Stimulated activated memory B cell treated with anti-CD40 and anti-IgM and Interleukin-4, amounts not matched to agents 10 μg/mL and 1 μg/mL and 100 μg/mL, for 72 hours (primary cell): ENCODE measurements around the gene MTA1.
A peak's percentile ranks its signal among the peaks of the same experiment; 100 is the strongest.

Source experiments
- ATAC-seq: fragments of 150-1000 bp; cut with Tn5 transposase; 2 replicates; pipeline ENCODE4 v1.10.0; 2021
- H3K27ac Mint-ChIP-seq: one replicate; pipeline ENCODE4 v1.8.0; 2022; ENCODE audit warnings: mild to moderate bottlenecking, mixed read lengths
- H3K27me3 Mint-ChIP-seq: one replicate; pipeline ENCODE4 v1.8.0; 2022; ENCODE audit warnings: mixed read lengths
- H3K36me3 Mint-ChIP-seq: one replicate; pipeline ENCODE4 v1.8.0; 2022; ENCODE audit warnings: mixed read lengths
- H3K4me1 Mint-ChIP-seq: one replicate; pipeline ENCODE4 v1.8.0; 2022; ENCODE audit warnings: mixed read lengths
- H3K4me3 Mint-ChIP-seq: one replicate; pipeline ENCODE4 v1.8.0; 2022; ENCODE audit warnings: mild to moderate bottlenecking, moderate library complexity, mixed read lengths
- H3K9me3 Mint-ChIP-seq: one replicate; pipeline ENCODE4 v1.8.0; 2022; ENCODE audit warnings: mixed read lengths

MTA1 gene

DNA sequence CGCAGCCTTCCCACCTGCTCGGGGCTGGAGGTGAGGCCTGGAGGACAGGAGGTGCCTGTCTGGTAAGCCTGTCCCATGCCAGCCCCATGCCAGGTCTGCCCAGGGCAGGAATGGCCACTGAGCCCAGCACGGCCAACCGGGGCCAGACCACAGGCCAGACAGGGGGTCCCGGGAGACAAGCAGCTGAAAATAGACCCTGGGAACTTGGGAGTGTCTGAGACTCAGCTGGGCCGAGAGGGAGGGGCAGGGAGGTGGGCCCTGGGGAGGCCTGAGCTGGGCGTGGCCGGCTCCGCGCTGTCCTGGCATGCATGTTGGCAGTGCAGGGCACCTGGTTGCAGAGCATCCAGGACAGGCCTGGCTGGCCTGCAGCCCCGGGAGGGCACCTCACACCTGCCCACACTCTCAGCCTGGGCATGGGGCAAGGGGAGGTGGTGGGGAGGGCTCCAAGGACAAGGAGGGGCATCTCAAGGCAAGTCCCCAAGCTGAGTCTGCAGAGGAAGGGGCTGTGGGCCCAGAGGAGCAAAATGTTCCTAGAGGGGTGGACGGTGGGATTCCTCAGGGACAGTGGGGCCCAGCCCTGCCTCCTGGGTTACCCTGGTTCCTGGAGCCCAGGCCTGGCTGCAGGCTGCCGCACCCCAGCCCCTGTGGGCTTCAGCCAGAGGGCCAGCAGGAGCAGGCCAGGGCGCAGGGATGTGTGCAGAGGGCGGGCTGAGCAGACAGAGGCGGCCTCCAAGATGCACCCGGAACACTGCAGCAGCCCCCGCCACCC, 63.9 kb downstream of the MTA1 start:
- no peaks in the 10 kb centered on the region for H3K27me3 Mint-ChIP-seq
- no peaks in the 10 kb centered on the region for H3K9me3 Mint-ChIP-seq
- no peak for ATAC-seq
- H3K4me1 Mint-ChIP-seq = peaks cover 79% of the 10 kb centered on the region
- peaks cover 2% of the 10 kb centered on the region for H3K36me3 Mint-ChIP-seq
- H3K27ac Mint-ChIP-seq = peak overlapping the region; percentile 97
- no peak overlapping the region for H3K4me3 Mint-ChIP-seq

DNA sequence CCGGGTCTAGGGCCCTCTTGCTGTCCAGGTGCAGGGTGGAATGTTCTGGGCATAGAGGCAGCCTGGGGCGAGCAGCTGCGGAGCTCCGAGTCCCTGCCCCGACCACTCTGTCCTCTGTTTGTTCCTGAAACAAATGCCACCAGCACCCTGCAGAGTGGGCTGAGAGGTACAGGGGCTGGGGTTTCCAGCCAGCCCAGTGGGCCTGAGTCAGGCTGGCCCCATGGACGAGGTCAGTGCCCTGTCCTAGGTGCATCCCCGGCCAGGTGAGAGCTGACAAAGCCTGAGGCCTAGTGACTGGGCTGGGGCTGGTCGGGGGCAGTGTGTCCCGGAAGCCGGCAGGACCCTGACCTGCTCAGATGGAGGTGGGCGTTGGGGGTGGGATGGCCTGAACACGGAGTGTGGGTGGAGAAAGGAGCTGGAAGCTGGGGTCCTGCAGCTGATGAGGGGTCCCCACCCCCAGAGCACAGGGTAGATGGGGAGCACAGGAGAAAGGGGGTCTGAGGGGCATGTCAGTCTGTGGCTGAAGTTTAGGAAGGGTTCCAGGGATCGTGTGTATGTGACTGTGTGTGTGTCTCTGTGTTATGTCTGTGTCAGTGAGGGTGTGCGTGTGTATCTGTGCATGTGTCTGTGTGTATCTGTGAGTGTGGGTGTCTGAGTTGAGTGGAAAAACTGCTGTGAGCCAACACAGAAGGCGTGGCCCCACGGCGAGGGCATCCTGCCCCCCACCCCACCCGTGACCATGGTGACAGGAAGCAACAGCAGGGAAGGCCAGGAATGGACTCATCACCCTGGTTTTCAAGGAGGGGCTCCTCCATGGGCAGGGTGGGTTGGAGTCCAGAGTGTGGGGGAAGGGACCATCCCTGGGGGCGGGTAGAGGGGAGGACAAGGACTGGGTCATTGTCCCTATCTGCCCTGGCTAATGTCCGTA, 64.7 kb downstream of the MTA1 start:
- H3K4me1 Mint-ChIP-seq = peaks cover 88% of the 10 kb centered on the region

GRCh38 chr14:105484997-105485393, 65.4 kb downstream of the MTA1 start:
- no peaks in the 10 kb centered on the region for H3K27me3 Mint-ChIP-seq

More for the DNA sequence above, 64.7 kb downstream of the MTA1 start:
- Mint-ChIP-seq H3K27me3 (no peaks in the 10 kb centered on the region), H3K9me3 (no peaks in the 10 kb centered on the region), H3K4me3 (no peak overlapping the region), H3K36me3 (peaks cover 11% of the 10 kb centered on the region), H3K27ac (peak overlapping the region; percentile 97)
- ATAC-seq = no peak

GRCh38 chr14:105485739-105486162, 66.1 kb downstream of the MTA1 start:
- peaks cover 80% of the 10 kb centered on the region for H3K4me1 Mint-ChIP-seq
- H3K27me3 Mint-ChIP-seq = no peaks in the 10 kb centered on the region
- H3K36me3 Mint-ChIP-seq = peaks cover 14% of the 10 kb centered on the region
- H3K4me3 Mint-ChIP-seq = peak overlapping the region; percentile 85
- ATAC-seq = no peak
- no peaks in the 10 kb centered on the region for H3K9me3 Mint-ChIP-seq
- H3K27ac Mint-ChIP-seq = peak overlapping the region; percentile 97

More at GRCh38 chr14:105484997-105485393, 65.4 kb downstream of the MTA1 start:
- Mint-ChIP-seq H3K9me3 (no peaks in the 10 kb centered on the region), H3K36me3 (peaks cover 14% of the 10 kb centered on the region), H3K4me3 (no peak overlapping the region), H3K27ac (peak overlapping the region; percentile 97), H3K4me1 (peaks cover 88% of the 10 kb centered on the region)
- no peak for ATAC-seq

- peak within 1 kb of the TSS; percentile 97 for H3K27ac Mint-ChIP-seq
- H3K4me3 Mint-ChIP-seq = peak within 1 kb of the TSS; percentile 85
- peaks cover 14% of the 10 kb centered on the region for H3K36me3 Mint-ChIP-seq
- no peaks in the 10 kb centered on the region for H3K27me3 Mint-ChIP-seq
- ATAC-seq = no peak
- H3K4me1 Mint-ChIP-seq = peaks cover 74% of the 10 kb centered on the region
- no peaks in the 10 kb centered on the region for H3K9me3 Mint-ChIP-seq
These were observed 66.7 kb downstream of the MTA1 start, which contains the start of gene CRIP1 for GRCh38 chr14:105486163-105486973. Gene CRIP1 (plus strand): TSS chr14:105486886. CDS start chr14:105487260, 374 bp downstream.

GRCh38 chr14:105486974-105487448, 67.4 kb downstream of the MTA1 start:
- H3K36me3 Mint-ChIP-seq = peaks cover 14% of the 10 kb centered on the region
- H3K27ac Mint-ChIP-seq = peak overlapping the region; percentile 97
- H3K4me1 Mint-ChIP-seq = peaks cover 73% of the 10 kb centered on the region

GRCh38 chr14:105487449-105487985, 67.9 kb downstream of the MTA1 start:
- ATAC-seq = no peak
- no peaks in the 10 kb centered on the region for H3K9me3 Mint-ChIP-seq

More at GRCh38 chr14:105486974-105487448, 67.4 kb downstream of the MTA1 start:
- ATAC-seq = peak; percentile 4
- Mint-ChIP-seq H3K27me3 (no peaks in the 10 kb centered on the region), H3K9me3 (no peaks in the 10 kb centered on the region), H3K4me3 (peak overlapping the region; percentile 85)

DNA sequence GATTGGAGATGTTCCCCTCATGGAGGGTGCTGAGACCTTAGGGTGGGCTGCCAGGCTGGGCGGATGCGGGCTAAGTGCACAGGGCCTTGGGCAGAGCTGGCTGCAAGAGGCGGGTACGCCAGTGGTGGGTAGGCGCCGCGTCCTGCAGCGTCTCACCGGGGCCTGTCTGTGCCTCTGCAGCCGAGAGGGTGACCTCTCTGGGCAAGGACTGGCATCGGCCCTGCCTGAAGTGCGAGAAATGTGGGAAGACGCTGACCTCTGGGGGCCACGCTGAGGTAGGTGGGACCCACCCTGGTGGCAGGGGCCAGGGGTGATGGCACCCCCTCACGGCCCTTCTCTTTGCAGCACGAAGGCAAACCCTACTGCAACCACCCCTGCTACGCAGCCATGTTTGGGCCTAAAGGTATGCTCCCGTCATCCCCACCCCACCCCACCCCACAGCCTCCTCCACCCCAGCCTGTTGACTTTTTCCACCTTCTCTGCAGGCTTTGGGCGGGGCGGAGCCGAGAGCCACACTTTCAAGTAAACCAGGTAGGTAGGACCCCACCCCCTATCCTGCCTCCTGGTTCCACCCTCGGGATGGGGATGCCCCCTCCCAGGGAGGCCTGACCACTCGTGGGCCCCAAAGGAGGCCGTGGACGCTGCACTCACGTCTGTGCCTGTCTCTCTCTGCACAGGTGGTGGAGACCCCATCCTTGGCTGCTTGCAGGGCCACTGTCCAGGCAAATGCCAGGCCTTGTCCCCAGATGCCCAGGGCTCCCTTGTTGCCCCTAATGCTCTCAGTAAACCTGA, 68.6 kb downstream of the MTA1 start:
- H3K4me1 Mint-ChIP-seq = peaks cover 63% of the 10 kb centered on the region
- H3K36me3 Mint-ChIP-seq = peaks cover 14% of the 10 kb centered on the region

More at GRCh38 chr14:105487449-105487985, 67.9 kb downstream of the MTA1 start:
- Mint-ChIP-seq H3K4me3 (peak overlapping the region; percentile 85), H3K36me3 (peaks cover 14% of the 10 kb centered on the region), H3K27me3 (no peaks in the 10 kb centered on the region), H3K27ac (peak overlapping the region; percentile 97), H3K4me1 (peaks cover 70% of the 10 kb centered on the region)

GRCh38 chr14:105488781-105489541, 69.3 kb downstream of the MTA1 start:
- Mint-ChIP-seq H3K27me3 (no peaks in the 10 kb centered on the region), H3K9me3 (no peaks in the 10 kb centered on the region), H3K36me3 (peaks cover 14% of the 10 kb centered on the region), H3K27ac (peak overlapping the region; percentile 97), H3K4me1 (peaks cover 56% of the 10 kb centered on the region), H3K4me3 (peak overlapping the region; percentile 85)
- ATAC-seq = no peak

More for the DNA sequence above, 68.6 kb downstream of the MTA1 start:
- H3K27ac Mint-ChIP-seq = peak overlapping the region; percentile 97
- ATAC-seq = no peak
- no peaks in the 10 kb centered on the region for H3K9me3 Mint-ChIP-seq
- no peaks in the 10 kb centered on the region for H3K27me3 Mint-ChIP-seq
- peak overlapping the region; percentile 85 for H3K4me3 Mint-ChIP-seq

GRCh38 chr14:105489542-105490266, 70.1 kb downstream of the MTA1 start:
- ATAC-seq = peak; percentile 24
- no peaks in the 10 kb centered on the region for H3K27me3 Mint-ChIP-seq
- H3K4me1 Mint-ChIP-seq = peaks cover 49% of the 10 kb centered on the region
- peaks cover 14% of the 10 kb centered on the region for H3K36me3 Mint-ChIP-seq
- H3K27ac Mint-ChIP-seq = peak overlapping the region; percentile 75
- peak overlapping the region; percentile 85 for H3K4me3 Mint-ChIP-seq
- no peaks in the 10 kb centered on the region for H3K9me3 Mint-ChIP-seq

DNA sequence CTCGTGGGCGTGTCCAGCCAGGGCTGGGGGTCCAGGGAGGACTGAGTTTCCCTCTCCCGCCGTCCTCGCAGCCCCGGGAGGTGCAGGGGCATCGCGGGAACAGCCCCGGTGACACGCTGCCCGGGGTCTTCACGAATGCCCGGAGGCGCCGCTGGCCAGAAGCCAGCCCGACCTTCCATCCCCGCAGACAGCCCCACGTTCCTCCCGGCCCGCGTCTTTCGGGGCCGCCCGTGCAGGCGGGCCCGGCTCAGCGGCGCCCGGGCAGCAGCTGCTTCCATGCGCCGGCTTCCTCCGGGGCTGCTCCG, 70.6 kb downstream of the MTA1 start:
- Mint-ChIP-seq H3K9me3 (no peaks in the 10 kb centered on the region), H3K27ac (peak overlapping the region; percentile 75), H3K36me3 (peaks cover 14% of the 10 kb centered on the region), H3K4me1 (peaks cover 44% of the 10 kb centered on the region), H3K4me3 (peak overlapping the region; percentile 85), H3K27me3 (no peaks in the 10 kb centered on the region)
- ATAC-seq = peak; percentile 0

- peaks cover 38% of the 10 kb centered on the region for H3K4me1 Mint-ChIP-seq
- H3K27ac Mint-ChIP-seq = peak within 1 kb of the TSS; percentile 75
- no peaks in the 10 kb centered on the region for H3K9me3 Mint-ChIP-seq
- peak within 1 kb of the TSS; percentile 85 for H3K4me3 Mint-ChIP-seq
- H3K36me3 Mint-ChIP-seq = peaks cover 14% of the 10 kb centered on the region
- peak; percentile 85 for ATAC-seq
- H3K27me3 Mint-ChIP-seq = no peaks in the 10 kb centered on the region
These were observed 71.1 kb downstream of the MTA1 start, which contains the start of gene TEDC1 for GRCh38 chr14:105490572-105491365. Gene TEDC1 (plus strand): TSS chr14:105491246. CDS start chr14:105491376, 130 bp downstream.
